Measurements from ENCODE around the gene CCDC85B.

The CCDC85B gene

GRCh38 chr11:65869643-65870306 lies 20.7 kb upstream of the CCDC85B start:
- no peak for DNase-seq (ENCODE audit: low read depth)

GRCh38 chr11:65870307-65870658 lies 20.2 kb upstream of the CCDC85B start:
- DNase-seq (ENCODE audit: low read depth) = no peak

- no peak for DNase-seq (ENCODE audit: low read depth)
Observed at GRCh38 chr11:65870706-65871681, 19.5 kb upstream of the CCDC85B start.

DNA sequence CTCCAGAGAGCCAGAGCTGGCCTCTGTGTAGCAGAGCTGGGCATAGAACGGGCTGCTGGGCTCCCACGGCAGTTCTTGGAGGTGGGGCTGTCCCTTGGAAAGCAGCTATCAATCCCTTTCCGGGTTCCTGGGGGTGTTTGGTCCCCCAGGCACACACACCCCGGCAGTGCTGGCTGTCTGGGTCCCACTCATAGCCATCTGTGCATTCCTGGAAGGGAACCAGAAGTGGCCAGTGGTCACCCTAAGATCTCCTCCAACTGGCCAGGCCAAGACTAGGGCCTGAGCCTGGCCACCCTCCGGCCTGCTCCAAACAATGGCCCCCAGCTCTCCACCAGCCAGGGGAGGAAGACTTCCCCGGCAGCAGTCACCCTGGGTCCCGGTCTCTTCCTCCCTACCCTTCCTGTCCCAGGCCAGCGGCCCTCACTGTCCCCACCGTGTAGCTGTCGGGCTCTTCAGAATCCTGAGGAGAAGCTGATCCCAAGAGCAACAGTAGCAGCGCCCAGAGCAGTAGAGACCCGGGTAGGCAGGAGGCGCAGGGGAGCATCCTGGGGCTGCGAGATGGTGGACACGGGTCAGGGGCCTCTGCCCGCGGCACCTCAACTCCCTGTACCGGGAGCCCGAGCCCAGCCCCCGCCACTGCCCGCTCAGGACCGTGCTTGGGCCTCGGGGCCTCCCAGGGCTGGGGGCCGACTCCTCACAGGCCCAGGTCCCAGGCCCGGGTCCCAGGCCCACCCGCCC lies 18.5 kb upstream of the CCDC85B start:
- no peak for DNase-seq (ENCODE audit: low read depth)

- DNase-seq (ENCODE audit: low read depth) = no peak
Observed at GRCh38 chr11:65872586-65873317, 17.7 kb upstream of the CCDC85B start, which contains the start of gene EFEMP2. EFEMP2 (minus strand) TSS chr11:65872800; CDS start chr11:65872354, 446 bp downstream.

DNA sequence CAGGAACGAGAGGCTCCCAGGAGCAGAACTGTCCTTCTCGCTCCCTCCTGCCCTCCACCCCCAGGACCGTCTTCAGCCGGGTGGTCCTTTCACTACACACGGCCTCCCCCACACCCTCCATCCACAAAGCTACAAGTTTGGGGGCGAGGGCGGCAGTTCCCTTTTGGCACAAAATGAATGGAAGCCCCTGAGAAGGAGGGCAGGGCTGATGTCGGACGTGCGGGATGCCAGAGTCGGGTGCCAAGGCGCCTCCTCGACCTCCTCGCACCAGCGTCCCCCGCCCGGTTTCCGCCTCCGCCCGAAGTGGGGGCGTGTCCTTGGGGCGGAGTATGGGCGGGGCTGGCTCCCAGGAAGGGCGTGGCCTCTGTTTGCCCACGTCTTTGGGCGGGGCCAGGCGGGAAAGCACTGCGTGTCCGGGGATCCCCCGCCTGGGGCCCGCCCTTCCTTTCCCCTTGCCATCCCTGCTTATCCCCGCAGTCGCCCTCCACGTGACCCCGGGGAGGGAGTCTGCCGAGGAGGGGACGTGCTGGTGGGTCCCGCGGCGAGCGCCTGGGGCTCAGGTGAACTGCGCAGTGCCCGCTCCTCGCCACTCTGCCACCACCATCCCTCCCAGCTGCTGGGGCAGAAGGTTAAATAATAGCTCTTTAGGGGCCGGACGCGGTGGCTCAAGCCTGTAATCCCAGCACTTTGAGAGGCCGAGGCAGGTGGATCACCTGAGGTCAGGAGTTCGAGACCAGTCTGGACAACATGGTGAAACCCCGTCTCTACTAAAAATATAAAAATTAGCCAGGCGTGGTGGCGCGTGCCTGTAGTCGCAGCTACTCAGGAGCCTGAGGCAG lies 16.9 kb upstream of the CCDC85B start:
- peak; percentile 84 for DNase-seq (ENCODE audit: low read depth)

- no peak for DNase-seq (ENCODE audit: low read depth)
Observed at GRCh38 chr11:65879617-65880016, 10.9 kb upstream of the CCDC85B start, which contains the start of gene CTSW. CTSW (plus strand) TSS chr11:65879837; CDS start chr11:65879855, 18 bp downstream.

GRCh38 chr11:65880027-65880426 lies 10.4 kb upstream of the CCDC85B start:
- no peak for DNase-seq (ENCODE audit: low read depth)

DNA sequence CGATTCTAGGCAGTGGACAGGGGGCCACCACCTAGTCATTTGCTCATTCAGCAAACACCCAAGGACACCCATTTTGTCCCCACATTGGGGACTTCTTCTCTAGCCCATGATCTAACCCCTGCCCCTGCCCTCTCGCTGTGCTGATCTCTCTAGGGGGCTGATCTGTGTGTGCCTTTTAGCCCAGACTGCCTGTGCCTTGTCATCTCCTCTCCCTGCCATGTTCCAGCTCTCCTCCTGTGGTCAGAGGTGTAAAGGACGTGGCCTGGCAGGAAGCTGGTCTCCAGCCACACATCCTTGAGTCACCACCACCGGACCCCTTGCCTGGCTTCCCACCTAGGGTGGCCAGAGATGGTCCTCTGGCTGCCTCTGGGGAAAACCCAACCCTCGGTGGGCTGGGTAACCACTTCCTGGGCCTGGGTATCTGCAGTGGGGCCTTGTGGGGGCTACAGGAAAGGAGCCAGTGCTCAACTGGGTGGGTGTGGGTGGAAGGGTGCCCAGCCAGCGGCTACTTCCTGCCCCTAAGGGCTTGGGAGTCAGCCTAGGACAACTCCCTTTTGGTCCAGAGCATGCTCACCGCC lies 9.5 kb upstream of the CCDC85B start:
- no peak for DNase-seq (ENCODE audit: low read depth)

DNA sequence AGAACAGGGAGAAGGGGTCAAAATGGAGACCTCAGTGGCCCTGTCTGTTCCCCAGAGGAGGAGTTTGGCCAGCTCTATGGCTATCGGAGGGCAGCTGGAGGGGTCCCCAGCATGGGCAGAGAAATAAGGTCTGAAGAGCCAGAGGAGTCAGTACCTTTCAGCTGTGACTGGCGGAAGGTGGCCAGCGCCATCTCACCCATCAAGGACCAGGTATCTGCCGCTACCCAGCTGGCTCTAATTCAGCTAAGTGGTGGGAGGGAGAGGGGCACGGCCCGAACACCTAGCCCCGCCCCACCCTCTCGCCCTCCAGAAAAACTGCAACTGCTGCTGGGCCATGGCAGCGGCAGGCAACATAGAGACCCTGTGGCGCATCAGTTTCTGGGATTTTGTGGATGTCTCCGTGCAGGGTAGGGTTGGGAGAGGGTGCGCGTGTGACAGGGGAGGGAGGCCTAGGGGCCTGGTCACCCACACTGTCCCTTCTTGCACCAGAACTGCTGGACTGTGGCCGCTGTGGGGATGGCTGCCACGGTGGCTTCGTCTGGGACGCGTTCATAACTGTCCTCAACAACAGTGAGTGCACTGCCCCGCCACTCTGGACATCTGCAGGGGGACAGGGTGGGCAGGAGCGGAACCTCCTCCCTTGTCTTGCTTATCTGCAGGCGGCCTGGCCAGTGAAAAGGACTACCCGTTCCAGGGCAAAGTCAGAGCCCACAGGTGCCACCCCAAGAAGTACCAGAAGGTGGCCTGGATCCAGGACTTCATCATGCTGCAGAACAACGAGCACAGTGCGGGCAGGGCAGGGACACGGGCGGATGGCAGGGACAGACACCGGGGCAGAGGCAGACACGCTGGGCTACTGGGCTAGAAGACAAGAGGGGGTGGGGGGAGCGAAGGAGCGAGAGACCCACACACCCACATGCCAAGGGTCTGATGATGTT lies 8.1 kb upstream of the CCDC85B start:
- no peak for DNase-seq (ENCODE audit: low read depth)

GRCh38 chr11:65883058-65883761 lies 7.3 kb upstream of the CCDC85B start:
- DNase-seq (ENCODE audit: low read depth) = no peak

- no peak for DNase-seq (ENCODE audit: low read depth)
Observed at GRCh38 chr11:65883786-65884715, 6.4 kb upstream of the CCDC85B start.

- no peak for DNase-seq (ENCODE audit: low read depth)
Observed at GRCh38 chr11:65884716-65885092, 5.8 kb upstream of the CCDC85B start.

- no peak for DNase-seq (ENCODE audit: low read depth)
Observed at GRCh38 chr11:65885231-65885630, 5.2 kb upstream of the CCDC85B start.

DNA sequence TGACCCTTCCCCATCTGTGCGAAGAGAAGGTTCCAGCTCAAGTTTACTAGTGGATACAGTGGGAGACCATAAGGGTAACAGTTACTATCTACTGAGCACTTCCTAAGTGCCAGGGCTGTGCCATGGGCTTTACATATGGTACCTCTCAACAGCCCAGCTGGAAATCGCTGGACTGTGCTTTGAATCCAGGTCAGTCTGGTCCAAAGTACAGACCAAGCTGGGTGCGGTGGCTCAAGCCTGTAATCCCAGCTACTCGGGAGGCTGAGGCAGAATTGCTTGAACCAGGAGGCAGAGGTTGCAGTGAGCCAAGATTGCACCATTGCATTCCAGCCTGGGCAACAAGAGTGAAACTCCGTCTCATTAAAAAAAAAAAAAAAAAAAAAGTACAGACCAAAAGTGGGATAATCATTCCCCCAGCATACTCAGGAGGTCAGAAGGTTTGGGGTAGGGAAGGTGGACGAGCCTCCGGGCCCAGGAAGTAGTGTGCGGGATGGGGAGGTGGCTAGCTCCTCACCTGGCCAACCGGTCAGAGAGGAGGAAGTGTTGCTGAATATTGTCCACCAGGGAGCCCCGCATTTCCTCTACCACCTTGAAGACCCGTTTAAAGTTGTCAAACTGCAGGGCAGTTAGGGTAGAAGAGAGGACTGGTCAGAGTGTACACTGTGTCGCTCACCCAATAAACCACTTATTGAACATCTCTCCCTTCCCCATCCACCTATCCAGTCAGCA lies 4.5 kb upstream of the CCDC85B start:
- DNase-seq (ENCODE audit: low read depth) = no peak

- no peak for DNase-seq (ENCODE audit: low read depth)
Observed at GRCh38 chr11:65886826-65887722, 3.4 kb upstream of the CCDC85B start.
